Ishikawa (cell line): ENCODE results near the gene GALNT13.

Source experiments
- CEBPB ChIP-seq: IDR thresholded peaks from 2 replicates; pipeline ENCODE4 v1.6.1; 2012
- CREB1 ChIP-seq: IDR thresholded peaks from 2 replicates; pipeline ENCODE4 v1.6.1; 2012; ENCODE audit warnings: low read depth
- EGR1 ChIP-seq: IDR thresholded peaks from 2 replicates; pipeline ENCODE4 v1.6.1; 2012
- EP300 ChIP-seq: IDR thresholded peaks from 2 replicates; pipeline ENCODE4 v1.6.1; 2012; ENCODE audit warnings: borderline replicate concordance
- FOXM1 ChIP-seq: IDR thresholded peaks from 2 replicates; pipeline ENCODE4 v1.6.1; 2012; ENCODE audit warnings: low read depth, borderline replicate concordance
- MAX ChIP-seq: IDR thresholded peaks from 2 replicates; pipeline ENCODE4 v1.6.1; 2012
- NFIC ChIP-seq: IDR thresholded peaks from 2 replicates; pipeline ENCODE4 v1.6.1; 2012
- RAD21 ChIP-seq: IDR thresholded peaks from 2 replicates; pipeline ENCODE4 v1.6.1; 2012; ENCODE audit warnings: low read depth
- REST ChIP-seq: IDR thresholded peaks from 2 replicates; pipeline ENCODE4 v1.6.1; 2012; ENCODE audit warnings: low read depth, mild to moderate bottlenecking
- TAF1 ChIP-seq: IDR thresholded peaks from 2 replicates; pipeline ENCODE4 v1.6.1; 2012; ENCODE audit warnings: low read depth, mild to moderate bottlenecking
- TCF12 ChIP-seq: IDR thresholded peaks from 2 replicates; pipeline ENCODE4 v1.6.1; 2012; ENCODE audit warnings: low read depth
- TEAD4 ChIP-seq: IDR thresholded peaks from 2 replicates; pipeline ENCODE4 v1.6.1; 2012
- USF1 ChIP-seq: IDR thresholded peaks from 2 replicates; pipeline ENCODE4 v1.6.1; 2012
- YY1 ChIP-seq: IDR thresholded peaks from 2 replicates; pipeline ENCODE4 v1.6.1; 2012; ENCODE audit warnings: low read depth
- ZBTB7A ChIP-seq: IDR thresholded peaks from 2 replicates; pipeline ENCODE4 v1.6.1; 2012; ENCODE audit warnings: low read depth

GALNT13 gene

GRCh38 chr2:154280543-154280942 lies 408.8 kb downstream of the GALNT13 start:
- TF ChIP-seq NFIC (no peak), CREB1 (no peak), RAD21 (no peak), MAX (no peak), USF1 (no peak), ZBTB7A (no peak), TAF1 (no peak), CEBPB (no peak), EGR1 (no peak), TEAD4 (no peak), FOXM1 (no peak), TCF12 (no peak), YY1 (no peak), EP300 (no peak), REST (no peak)

- TF ChIP-seq EP300 (no peak), FOXM1 (no peak), TCF12 (no peak), MAX (no peak), TAF1 (no peak), CREB1 (no peak), YY1 (no peak), REST (no peak), ZBTB7A (no peak), EGR1 (no peak), RAD21 (no peak), USF1 (no peak), TEAD4 (no peak), CEBPB (no peak)
Observed at GRCh38 chr2:154289870-154290269, 418.1 kb downstream of the GALNT13 start.

- TF ChIP-seq TAF1 = no peak
- TF ChIP-seq REST = no peak
- no peak for TF ChIP-seq TCF12
- TF ChIP-seq MAX = no peak
- TF ChIP-seq CREB1 = no peak
- TF ChIP-seq ZBTB7A = no peak
- no peak for TF ChIP-seq CEBPB
- no peak for TF ChIP-seq EGR1
- TF ChIP-seq RAD21 = no peak
- no peak for TF ChIP-seq EP300
- TF ChIP-seq FOXM1 = no peak
- no peak for TF ChIP-seq TEAD4
- no peak for TF ChIP-seq USF1
- no peak for TF ChIP-seq YY1
- TF ChIP-seq NFIC = no peak
Observed at GRCh38 chr2:154291511-154291910, 419.8 kb downstream of the GALNT13 start.

- TF ChIP-seq CREB1 = no peak
- TF ChIP-seq NFIC = no peak
- TF ChIP-seq TCF12 = no peak
- TF ChIP-seq USF1 = no peak
- no peak for TF ChIP-seq MAX
- no peak for TF ChIP-seq CEBPB
- no peak for TF ChIP-seq YY1
- TF ChIP-seq ZBTB7A = no peak
- no peak for TF ChIP-seq TAF1
- TF ChIP-seq REST = no peak
- TF ChIP-seq RAD21 = no peak
- no peak for TF ChIP-seq FOXM1
- TF ChIP-seq EP300 = no peak
- no peak for TF ChIP-seq EGR1
Observed at GRCh38 chr2:154291927-154292326, 420.2 kb downstream of the GALNT13 start.
